A673 (cell line): ENCODE results near the gene MORN4.

Experiments
- EZH2 ChIP-seq: fragments of 200-600 bp; sonication (generic); IDR thresholded peaks from 2 replicates; pipeline ENCODE4 v1.6.1; 2017; ENCODE audit warnings: borderline replicate concordance, low read depth, mild to moderate bottlenecking, mixed read lengths, antibody characterized with exemption, low read length; ENCODE audit not compliant: poor library complexity, severe bottlenecking
- TF ChIP-seq, protein P1 (sequence below): fragments of 300-800, 200-600 bp; sonication (generic); conservative IDR thresholded peaks from 2 replicates; pipeline ENCODE4 v1.5.1; 2017; ENCODE audit warnings: low read depth, mild to moderate bottlenecking, antibody characterized with exemption, low read length, moderate library complexity, mixed read lengths

GRCh38 chr10:97571622-97572021, 61.7 kb downstream of the MORN4 start:
- TF ChIP-seq, protein P1, sequence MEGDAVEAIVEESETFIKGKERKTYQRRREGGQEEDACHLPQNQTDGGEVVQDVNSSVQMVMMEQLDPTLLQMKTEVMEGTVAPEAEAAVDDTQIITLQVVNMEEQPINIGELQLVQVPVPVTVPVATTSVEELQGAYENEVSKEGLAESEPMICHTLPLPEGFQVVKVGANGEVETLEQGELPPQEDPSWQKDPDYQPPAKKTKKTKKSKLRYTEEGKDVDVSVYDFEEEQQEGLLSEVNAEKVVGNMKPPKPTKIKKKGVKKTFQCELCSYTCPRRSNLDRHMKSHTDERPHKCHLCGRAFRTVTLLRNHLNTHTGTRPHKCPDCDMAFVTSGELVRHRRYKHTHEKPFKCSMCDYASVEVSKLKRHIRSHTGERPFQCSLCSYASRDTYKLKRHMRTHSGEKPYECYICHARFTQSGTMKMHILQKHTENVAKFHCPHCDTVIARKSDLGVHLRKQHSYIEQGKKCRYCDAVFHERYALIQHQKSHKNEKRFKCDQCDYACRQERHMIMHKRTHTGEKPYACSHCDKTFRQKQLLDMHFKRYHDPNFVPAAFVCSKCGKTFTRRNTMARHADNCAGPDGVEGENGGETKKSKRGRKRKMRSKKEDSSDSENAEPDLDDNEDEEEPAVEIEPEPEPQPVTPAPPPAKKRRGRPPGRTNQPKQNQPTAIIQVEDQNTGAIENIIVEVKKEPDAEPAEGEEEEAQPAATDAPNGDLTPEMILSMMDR: no peak
- TF ChIP-seq EZH2: no peak
